HG02588 (cell line): ENCODE data around the gene TESK1.
A peak's percentile ranks its signal among the peaks of the same experiment; 100 is the strongest.
"Not testable (repeated sequence)": the region's sequence is repeated elsewhere in the genome, so short reads cannot be mapped to it uniquely, and the experiment has no call there.

Experiments used
- ATAC-seq: cut with Tn5 transposase; IDR thresholded peaks from one replicate; pipeline ENCODE4 v1.9.1; 2021; ENCODE audit warnings: mild to moderate bottlenecking, moderate library complexity; ENCODE audit not compliant: unreplicated experiment

TESK1 gene

GRCh38 chr9:35645736-35646135, 40.7 kb downstream of the TESK1 start:
- not testable (repeated sequence) for ATAC-seq

- no peak for ATAC-seq
These were observed 41.1 kb downstream of the TESK1 start for GRCh38 chr9:35646153-35646532.

GRCh38 chr9:35646533-35647265, 41.6 kb downstream of the TESK1 start:
- peak; percentile 82 for ATAC-seq

GRCh38 chr9:35649431-35650340, 44.6 kb downstream of the TESK1 start:
- no peak for ATAC-seq

- ATAC-seq, result no peak
These were observed 45.5 kb downstream of the TESK1 start, which contains the start of gene SIT1 for GRCh38 chr9:35650341-35651158. TSS of gene SIT1 (minus strand) at chr9:35650931. CDS start at chr9:35650853, 78 bp downstream.

- ATAC-seq, result no peak
These were observed 47.1 kb downstream of the TESK1 start for GRCh38 chr9:35651956-35652828.

- ATAC-seq, result no peak
These were observed 47.8 kb downstream of the TESK1 start for GRCh38 chr9:35652829-35653209.

- no peak for ATAC-seq
These were observed 48.5 kb downstream of the TESK1 start for GRCh38 chr9:35653611-35654010.

- no peak for ATAC-seq
These were observed 51.3 kb downstream of the TESK1 start for GRCh38 chr9:35656348-35656747.

GRCh38 chr9:35656831-35657545, 51.9 kb downstream of the TESK1 start:
- no peak for ATAC-seq

- ATAC-seq, result peak; percentile 86
These were observed 52.6 kb downstream of the TESK1 start, which contains the start of gene RMRP for GRCh38 chr9:35657546-35658136. TSS of gene RMRP (minus strand) at chr9:35658019.

GRCh38 chr9:35658137-35658967, 53.3 kb downstream of the TESK1 start, which contains the start of gene CCDC107:
TSS of gene CCDC107 (plus strand) at chr9:35658292. CDS start at chr9:35658380, 88 bp downstream.
- ATAC-seq, result peak; percentile 68

GRCh38 chr9:35658968-35659220, 53.8 kb downstream of the TESK1 start:
- no peak for ATAC-seq

- no peak for ATAC-seq
These were observed 54.3 kb downstream of the TESK1 start for GRCh38 chr9:35659340-35659739.
